HL-60/S4 treated with retinoic acid at 250 ng/mL for 4 days and 3 days (cell line): ENCODE data around the gene PEAK3.

Source experiments
- in situ Hi-C: fragments of 300-500 bp; cut with MboI; formaldehyde crosslinking; loops from 2 replicates; pipeline ENCODE4 v1.7.0; 2022; ENCODE audit warnings: low sequenced_read_pairs

Gene PEAK3

DNA sequence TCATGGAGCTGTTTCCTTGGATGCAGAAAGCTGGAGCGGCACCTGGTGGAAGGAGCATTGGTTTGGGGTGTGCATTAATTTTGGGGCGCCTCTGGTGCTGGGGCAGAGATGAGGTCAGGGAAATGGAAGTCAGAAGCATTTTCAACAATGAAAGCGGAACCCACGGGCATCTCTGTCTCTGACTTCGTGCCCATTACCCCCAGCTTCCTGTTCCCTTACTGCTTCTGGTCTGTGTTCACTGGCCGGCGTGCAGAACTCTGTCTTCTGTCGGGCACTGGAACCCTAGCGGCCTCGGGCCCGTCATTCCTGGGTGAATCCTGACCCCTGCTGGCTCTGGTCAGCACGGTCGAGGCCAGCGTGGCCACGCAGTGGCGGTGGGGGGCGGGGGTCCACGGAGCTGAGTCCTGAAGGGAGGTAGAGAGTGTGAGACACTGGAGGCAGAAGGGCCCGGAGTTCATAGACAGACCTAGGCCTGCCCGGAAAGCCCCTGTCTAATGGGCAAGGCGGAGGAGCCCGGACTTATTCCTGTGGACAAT, 33.9 kb upstream of the PEAK3 start:
- in situ Hi-C loops: no loop called here

DNA sequence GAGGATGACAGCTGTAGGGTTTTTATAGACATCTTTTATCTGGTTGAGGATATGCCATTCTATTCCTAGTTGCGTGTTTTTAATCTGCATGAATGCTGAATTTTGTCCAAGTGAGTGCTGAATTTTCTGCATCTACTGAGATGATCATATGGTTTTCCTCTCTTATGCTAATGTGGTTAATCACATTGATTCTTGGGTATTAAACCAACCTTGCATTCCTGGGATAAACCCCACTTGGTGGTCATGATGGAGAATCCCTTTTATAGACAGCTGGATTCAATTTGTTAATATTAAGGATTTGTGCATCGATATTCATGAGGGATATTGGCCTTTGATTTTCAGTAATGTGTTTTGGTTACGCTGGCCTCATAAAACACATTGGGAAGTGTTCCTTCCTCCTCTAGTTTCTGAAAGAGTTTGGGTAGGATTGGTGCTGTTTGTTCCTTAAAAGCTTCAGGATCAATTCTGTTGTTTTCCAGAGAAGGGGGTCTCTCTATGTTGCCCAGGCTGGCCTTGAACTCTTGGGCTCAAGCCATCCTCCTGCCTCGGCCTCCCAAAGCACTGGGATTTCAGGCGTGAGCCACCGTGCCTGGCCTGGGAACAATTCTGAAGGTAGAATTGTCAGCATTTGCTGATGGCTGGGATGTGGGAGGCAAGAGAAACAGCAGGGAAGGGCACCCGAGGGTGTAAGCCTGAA, 33.3 kb upstream of the PEAK3 start:
- in situ Hi-C loops: no loop called here

DNA sequence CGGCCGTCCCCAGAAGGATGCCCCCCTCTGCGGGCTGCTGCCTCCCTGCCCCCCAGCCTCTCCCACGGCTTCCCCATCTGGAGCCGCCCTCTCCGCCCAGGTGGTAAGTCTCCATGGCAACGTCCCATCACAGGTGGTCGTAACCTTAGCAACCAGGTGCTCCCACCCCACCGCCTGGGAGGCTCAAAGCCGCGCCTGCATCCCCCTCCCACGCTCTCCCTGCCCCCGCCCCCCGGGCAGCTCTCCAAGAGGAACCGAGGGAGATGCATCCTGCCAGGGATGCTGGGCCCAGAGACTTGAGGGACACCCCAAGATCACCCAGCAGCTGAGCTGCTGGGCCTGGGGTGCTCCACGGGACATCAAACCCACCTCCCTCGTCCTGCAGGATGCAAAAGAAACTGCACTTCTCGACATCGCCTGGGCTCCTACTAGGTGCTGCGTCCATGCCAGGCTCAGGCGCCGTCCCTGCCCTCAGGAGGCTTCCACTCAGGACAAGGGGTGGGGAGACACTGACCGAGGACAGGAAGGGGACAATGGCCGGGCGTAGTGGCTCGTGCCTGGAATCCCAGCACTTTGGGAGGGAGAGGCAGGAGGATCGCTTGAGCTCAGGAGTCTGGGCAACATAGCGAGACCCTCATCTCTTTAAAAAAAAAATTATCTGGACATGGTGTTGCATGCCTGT, 31.0 kb upstream of the PEAK3 start:
- in situ Hi-C loops: no loop called here

DNA sequence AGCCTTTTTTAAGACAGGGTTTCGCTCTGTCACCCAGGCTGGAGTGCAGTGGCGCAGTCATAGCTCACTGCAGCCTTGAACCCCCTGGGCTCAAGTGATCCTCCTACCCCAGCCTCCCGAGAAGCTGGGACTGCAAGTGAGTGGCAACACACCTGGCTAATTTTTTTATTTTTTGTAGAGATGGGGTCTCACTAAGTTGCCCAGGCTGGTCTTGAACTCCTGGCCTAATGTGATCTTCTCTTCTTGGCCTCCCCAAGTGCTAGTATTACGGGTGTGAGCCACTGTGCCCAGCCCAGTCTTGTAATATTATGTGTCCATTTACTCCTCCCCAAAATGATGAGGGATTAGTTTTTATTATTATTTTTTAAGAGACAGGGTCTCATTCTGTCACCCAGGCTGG, 29.1 kb upstream of the PEAK3 start:
- in situ Hi-C loops: no loop called here

DNA sequence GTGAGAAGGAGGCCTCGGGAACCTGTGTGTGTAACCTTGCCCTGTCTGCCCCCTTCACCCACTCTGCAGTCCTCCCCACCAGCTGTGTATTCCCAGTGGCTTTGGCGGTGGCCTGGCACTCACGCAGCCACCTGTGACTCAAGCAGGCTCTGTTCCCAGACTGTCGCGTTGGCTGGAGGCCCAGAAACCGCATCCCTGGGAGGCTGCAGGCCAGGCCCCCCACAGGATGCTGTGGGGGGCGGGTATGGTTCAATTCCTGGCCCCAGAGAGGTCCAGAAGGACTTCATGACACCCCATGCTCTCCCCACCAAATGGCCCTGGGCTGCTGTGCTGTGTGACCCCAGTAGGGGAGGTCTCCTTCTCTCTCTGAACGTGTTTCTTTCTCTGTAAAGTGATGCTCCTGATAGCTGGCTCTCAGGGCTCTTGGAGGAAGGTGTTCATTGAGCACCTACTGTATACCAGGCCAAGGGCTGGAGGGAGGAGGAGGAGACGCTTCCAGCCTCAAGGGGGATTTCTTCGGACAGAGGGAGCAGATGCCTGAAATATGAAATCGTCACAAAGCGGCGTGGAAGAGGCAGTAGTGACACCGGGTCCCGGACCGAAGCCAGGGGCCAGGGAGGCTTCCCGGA, 27.9 kb upstream of the PEAK3 start:
- in situ Hi-C loops: no loop called here

DNA sequence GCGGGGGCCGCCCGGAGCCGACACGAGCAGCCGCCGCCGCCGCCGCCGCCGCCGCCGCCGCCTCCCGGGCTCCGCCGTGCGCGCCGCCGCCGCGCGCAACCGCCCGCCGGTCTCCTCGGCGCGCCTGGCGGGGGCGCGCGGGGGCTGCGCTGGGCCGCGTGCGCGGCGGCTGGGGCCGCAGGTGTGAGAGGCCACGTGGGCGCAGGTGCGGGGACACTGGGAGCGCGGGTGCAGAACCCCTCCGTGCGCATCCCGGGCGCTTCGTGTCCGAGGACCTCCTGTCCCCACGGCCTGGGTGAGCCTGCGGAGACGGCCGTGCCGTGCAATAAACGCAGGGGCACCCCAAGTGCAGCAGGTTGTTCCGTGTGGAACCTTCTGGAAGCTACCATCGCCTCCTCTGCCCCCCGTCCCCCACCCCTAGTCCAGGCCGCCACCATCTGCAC, 26.2 kb upstream of the PEAK3 start, which contains the start of gene LINGO3:
Gene LINGO3 (minus strand): TSS at position 41 of the 443 bp plus-strand sequence. CDS start 16,378 bp downstream, outside the sequence.
- in situ Hi-C loops: no loop called here

DNA sequence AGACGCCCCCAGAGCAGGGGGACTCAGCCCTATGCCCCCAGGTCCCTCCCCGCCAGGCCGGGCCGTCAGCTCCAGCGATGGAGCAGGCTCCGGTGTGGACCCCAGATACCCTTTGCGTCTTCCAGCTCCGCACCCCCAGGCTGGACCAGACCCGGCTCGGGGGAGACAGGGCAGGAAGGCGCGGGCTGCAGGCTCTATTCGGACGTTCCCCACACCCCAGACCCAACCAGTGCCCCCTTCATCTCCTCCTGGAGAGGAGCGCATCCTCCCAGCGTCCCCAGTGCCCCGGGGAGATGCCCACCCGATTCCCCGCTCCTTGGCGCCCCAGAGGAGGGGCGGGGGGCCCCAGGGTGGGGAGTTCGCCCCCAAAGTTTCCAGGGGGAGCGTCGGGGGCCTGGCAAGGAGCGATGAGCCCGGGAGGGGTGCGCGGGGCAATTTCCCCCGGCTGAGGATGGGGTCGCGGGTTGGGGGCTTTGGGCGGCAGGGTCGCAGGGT, 25.6 kb upstream of the PEAK3 start:
- in situ Hi-C loops: no loop called here

DNA sequence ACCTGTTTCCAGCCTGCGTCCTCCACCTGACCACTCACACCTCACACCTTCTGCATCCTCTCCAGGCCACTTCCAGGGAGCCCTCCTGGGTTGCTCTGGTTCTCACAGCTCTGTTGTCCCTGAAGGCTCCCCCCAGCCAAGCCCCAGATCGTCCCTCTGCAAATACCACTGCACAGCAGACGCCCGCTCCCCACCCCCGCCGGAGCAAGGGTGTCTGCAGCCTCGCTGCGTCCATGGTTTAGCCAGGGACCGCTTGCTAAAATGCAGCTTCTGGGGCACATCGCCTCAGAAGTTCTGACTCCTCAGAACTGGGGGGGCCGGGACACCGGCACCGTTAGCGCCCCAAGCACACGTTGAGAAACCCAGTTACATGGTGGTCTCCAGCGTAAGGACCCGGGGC, 25.0 kb upstream of the PEAK3 start:
- in situ Hi-C loops: no loop called here

DNA sequence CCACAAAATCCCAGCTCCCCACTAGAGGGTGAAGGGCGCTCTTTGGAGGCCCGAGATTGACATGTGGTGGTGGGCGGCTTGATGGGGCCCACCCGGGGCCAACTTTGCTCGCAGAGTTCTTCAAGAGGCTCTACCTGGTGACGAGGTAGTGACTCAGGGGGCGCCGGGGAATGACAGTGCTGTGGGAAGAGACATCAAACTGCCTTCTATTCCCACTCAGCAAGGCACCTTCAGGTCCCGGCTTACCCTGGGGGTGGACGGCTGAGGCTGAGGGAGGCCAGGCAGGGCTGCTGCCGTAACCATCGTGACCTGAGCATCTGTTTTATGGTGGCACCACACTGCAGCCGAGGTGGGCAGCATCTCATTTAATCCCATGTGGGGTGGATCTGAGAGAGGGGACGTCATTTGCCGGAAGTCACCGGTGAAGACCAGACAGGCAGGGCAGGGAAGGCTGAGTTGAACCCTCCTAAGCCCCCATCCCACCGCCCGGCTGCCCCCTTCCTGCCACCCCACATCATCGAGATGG, 24.4 kb upstream of the PEAK3 start:
- in situ Hi-C loops: no loop called here

DNA sequence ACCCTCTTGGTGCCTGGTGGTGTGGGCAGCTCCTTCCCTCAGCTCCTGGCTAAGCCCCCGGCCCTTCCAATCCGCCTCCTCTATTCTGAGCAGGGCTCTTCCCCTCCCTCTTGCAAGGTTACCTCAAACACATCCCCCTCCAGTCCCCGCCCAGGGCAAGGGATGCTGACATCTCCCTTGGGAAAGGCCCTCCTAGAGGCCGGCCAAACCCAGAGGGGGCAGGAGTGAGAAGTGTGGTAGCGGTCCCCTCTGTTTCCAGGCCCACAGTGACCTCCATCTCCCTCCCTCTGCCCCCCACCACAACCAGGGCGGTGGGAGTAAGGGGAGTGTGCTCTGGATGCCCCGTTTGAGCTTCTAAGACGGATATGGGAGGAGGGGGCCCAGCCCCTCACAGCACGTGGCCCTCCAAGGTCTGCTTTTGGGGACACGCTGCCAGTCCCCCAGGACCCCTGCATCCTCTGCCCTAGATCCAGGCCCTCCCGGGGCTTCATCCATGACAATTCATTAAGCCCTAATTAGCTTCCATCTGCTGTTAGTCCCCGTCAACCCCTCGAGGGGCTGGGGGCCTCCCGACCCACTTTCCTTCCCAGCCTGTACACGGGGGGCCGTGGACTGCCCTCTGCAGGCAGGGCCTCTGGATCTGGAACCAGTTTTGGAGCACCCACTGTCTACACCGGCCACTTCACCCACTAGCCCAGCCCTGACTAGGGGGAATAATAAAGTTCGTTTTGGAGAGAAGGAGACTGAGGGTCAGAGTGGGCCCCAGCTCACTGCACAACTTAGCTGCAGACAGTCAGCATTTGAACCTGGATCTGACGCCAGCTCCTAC, 23.7 kb upstream of the PEAK3 start:
- in situ Hi-C loops: no loop called here

DNA sequence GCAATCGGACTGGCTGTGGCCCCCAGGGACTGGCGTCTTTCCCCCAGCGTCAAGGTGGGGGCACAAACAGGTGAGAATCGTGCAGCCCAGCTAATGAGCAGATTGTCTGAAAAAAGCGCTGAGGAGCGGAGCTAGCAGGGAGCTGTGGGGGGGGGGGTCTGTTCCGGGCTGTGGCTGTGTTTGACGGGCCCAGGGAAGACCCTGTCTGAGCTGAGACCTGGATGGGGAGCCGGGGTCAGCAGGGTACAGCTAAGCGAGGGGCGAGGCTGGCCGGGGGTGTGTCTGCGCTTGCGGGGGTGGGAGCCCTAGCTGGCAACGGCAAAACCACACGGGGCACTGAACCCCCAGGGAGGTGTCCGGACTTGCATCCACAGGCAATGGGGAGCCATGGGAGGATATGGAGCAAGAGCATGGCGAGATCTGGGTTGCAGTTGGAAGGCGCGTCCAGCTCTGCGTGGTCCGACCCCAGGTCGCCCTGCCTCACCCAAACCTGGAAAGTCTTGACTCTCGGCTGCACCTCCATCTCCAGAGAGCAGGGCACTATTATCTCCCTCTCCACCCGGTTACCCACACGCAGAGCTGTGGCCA, 21.3 kb upstream of the PEAK3 start:
- in situ Hi-C loops: no loop called here

DNA sequence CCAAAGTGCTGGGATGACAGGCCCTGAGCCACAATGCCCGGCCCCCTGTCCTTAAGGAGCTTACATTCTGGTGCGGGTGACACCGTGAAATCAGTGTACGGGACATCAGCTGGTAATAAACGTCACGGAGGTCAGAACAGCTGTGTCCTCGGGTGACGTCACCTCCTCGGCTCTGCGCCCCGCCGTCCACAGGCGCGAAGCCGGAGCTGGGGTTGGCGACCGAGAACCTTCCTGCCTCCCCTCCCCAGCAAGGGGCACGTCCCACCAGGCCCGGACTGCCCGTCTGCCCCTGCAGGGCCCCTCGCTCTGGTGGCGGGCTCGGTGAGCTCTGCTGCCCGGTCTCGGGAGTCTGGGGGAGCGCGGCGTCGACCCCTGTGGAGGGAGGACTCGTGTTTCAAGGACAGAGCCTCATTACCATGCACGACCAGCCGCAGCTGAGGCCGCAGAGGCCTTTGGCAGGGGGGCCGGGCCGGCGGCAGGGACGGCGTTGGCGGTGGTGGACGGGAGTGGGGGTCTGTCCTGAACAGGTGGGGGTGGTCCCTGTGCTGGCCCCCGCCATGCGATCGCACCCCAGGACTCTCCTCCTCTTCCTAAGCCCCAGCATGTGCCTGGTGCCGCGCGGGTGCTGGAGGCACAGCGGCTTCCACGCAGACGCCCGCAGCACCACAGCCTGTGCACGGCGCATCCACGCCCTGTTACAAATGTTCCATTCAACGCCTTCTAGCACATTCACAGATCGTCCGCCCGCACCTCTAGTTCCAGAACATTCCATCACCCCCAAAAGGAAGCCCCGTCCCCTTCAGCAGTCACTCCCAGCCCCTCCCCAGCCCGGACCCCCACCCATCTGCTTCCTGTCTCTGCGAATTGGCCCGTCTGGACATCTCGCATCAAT, 20.6 kb upstream of the PEAK3 start:
- in situ Hi-C loops: no loop called here

DNA sequence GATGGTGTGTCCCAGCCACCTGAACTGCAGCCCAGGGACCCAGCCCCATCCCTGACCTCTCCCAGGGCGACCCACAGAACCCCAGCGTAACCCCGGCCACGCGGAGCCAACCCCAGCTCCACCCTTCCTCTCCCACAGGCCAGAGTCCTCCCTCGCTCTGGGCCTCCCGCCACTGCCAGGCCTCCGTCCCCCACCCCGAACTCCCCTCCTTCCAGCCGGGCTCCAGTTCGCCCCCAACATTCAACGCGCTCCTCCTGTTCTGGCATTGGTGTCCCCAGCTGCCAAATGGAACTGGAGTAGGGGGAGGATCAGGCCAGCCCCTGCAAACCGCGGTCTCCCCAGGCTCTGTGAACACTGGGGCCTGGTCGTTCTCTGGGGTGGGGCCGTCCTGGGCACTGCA, 18.6 kb upstream of the PEAK3 start:
- in situ Hi-C loops: no loop called here

DNA sequence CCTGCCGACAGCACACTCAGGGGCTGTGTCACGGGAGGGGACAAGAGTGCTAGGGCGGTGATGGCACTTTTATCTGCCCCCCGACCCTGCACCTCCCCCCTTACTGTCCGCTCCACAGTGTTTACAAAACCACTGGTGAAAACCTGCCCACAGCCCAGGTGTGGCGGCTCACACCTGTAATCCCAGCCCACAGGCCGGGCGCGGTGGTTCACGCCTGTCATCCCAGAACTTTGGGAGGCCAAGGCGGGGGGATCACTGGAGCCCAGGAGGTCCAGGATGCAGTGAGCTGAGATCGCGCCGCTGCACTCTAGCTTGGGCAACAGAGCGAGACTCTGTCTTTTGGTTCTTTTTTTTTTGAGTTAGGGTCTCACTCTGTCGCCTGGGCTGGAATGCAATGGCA, 14.2 kb upstream of the PEAK3 start:
- in situ Hi-C loops: no loop called here

DNA sequence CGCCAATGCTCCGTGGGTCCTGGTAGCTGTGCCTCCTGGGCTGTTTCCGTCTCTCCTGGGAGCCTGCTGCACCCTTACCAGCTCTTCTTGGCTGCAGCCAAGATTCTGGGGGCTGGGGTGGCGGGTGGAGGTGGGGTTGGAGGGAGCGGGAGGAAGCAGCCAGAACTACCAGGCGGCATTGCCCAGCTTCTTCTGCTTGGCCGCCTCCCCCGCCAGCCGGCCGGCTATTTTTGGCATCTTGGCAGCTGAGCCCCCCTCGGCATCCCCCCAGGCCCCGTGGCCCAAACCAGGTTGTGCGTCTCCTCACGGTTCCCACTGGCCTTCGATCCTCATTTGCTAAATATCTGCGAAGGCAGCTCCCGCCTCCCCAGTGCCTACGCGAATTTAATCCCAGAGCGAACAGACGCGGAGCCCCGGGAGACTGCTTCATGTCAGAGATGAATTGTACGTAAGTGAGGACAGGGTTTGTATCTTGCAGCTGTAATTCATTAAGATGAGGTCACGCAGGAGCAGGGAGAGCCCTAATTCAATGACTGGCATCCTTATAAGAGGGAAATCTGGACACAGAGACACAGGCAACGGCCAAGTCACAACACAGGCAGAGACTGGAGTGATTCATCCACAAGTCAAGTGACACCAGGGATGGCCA, 12.8 kb upstream of the PEAK3 start:
- in situ Hi-C loops: no loop called here

DNA sequence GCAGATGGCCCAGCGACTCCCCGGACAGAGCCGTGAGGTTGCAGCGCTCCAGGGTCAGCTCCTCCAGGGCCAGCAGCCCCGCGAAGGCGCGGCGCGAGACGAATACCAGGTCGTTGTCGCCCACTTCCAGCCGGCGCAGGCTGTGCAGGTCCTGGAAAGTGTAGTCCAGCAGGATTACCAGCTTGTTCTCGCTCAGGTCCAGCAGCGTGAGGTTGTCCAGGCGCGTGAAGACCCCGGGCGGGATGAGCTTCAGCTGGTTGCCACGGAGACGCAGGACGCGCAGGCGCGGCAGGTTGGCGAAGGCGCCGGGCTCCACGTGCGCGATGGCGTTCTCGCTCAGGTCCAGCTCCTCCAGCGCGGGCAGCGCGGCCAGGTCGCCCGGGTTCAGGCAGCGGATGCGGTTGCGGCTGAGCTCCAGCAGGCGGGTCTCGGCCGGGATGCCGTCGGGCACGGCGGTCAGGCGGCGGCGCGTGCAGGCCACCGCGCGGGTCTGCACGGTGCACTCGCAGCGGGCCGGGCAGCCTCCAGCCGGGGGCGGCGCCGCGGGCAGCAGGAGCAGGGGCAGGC, 9.3 kb upstream of the PEAK3 start:
- in situ Hi-C loops: no loop called here

DNA sequence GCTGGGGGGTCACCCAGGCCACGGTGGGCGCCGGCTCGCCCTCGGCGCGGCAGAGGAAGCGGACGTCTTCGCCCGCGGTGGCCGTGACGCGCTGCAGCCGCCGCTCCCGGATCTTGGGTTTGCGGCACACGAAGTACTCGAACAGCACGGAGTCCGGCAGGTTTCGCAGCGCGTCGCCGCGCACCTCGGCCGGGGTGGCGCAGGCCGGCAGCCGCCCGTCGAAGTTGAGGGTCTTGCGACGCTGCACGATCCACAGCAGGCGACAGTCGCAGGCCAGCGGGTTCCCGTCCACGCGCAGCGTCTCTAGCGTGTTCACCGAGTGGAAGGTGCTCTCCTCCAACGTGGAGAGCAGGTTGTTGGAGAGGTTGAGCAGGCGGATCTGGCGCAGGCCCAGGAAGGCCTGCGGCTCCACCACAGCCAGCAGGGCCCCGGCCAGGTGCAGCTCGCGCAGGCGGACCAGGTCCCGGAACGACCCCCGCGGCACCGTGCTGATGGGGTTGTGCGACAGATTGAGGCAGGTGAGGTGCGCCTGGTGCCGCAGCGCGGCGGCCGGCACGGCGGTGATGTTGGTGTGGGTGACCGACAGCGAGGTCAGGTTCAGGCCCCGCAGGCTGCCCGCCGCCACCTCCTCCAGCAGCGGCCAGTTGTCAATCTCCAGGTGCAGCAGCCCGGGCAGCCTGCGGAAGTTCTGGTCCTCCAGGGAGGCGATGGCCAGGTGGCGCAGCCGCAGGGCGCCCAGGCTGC, 8.6 kb upstream of the PEAK3 start:
- in situ Hi-C loops: no loop called here
